ENCODE measurements around the gene AFF2.
"Not testable (repeated sequence)": the region's sequence is repeated elsewhere in the genome, so short reads cannot be mapped to it uniquely, and the experiment has no call there.

Gene AFF2

GRCh38 chrX:148649145-148649795 is 148.9 kb downstream of the AFF2 start:
- no peak for DNase-seq

- DNase-seq, result no peak
Observed at GRCh38 chrX:148658115-148658730, 157.8 kb downstream of the AFF2 start.

GRCh38 chrX:148659481-148659880 is 159.1 kb downstream of the AFF2 start:
- no peak for DNase-seq

- DNase-seq, result no peak
Observed at GRCh38 chrX:148661035-148661434, 160.6 kb downstream of the AFF2 start.

GRCh38 chrX:148662014-148662413 is 161.6 kb downstream of the AFF2 start:
- no peak for DNase-seq

- DNase-seq, result no peak
Observed at GRCh38 chrX:148664171-148664570, 163.8 kb downstream of the AFF2 start.

GRCh38 chrX:148664995-148665394 is 164.6 kb downstream of the AFF2 start:
- DNase-seq, result no peak

- not testable (repeated sequence) for DNase-seq
Observed at GRCh38 chrX:148669175-148669574, 168.8 kb downstream of the AFF2 start.

GRCh38 chrX:148670277-148670676 is 169.9 kb downstream of the AFF2 start:
- DNase-seq, result no peak

- no peak for DNase-seq
Observed at GRCh38 chrX:148672517-148672916, 172.1 kb downstream of the AFF2 start.

- no peak for DNase-seq
Observed at GRCh38 chrX:148681605-148682004, 181.2 kb downstream of the AFF2 start.

- no peak for DNase-seq
Observed at GRCh38 chrX:148682206-148682605, 181.8 kb downstream of the AFF2 start.

- DNase-seq, result no peak
Observed at GRCh38 chrX:148691456-148691855, 191.0 kb downstream of the AFF2 start.

GRCh38 chrX:148695255-148695654 is 194.8 kb downstream of the AFF2 start:
- no peak for DNase-seq

GRCh38 chrX:148698221-148698620 is 197.8 kb downstream of the AFF2 start:
- no peak for DNase-seq

- no peak for DNase-seq
Observed at GRCh38 chrX:148700021-148700420, 199.6 kb downstream of the AFF2 start.

GRCh38 chrX:148713981-148714380 is 213.6 kb downstream of the AFF2 start:
- no peak for DNase-seq

- no peak for DNase-seq
Observed at GRCh38 chrX:148715361-148715760, 214.9 kb downstream of the AFF2 start.

GRCh38 chrX:148722966-148723365 is 222.5 kb downstream of the AFF2 start:
- DNase-seq, result no peak

GRCh38 chrX:148723551-148723950 is 223.1 kb downstream of the AFF2 start:
- no peak for DNase-seq

GRCh38 chrX:148728901-148729300 is 228.5 kb downstream of the AFF2 start:
- DNase-seq, result no peak

- DNase-seq, result no peak
Observed at GRCh38 chrX:148732743-148733142, 232.3 kb downstream of the AFF2 start.

GRCh38 chrX:148741441-148741840 is 241.0 kb downstream of the AFF2 start:
- DNase-seq, result no peak

- DNase-seq, result no peak
Observed at GRCh38 chrX:148755111-148755510, 254.7 kb downstream of the AFF2 start.

GRCh38 chrX:148763896-148764295 is 263.5 kb downstream of the AFF2 start:
- DNase-seq, result no peak

Measured in NCI-H2171 treated with DMSO at 0.1 percent for 48 hours (cell line).